ENCODE data around the gene PRSS1.
"Not testable (repeated sequence)": the region's sequence is repeated elsewhere in the genome, so short reads cannot be mapped to it uniquely, and the experiment has no call there.

PRSS1 gene

DNA sequence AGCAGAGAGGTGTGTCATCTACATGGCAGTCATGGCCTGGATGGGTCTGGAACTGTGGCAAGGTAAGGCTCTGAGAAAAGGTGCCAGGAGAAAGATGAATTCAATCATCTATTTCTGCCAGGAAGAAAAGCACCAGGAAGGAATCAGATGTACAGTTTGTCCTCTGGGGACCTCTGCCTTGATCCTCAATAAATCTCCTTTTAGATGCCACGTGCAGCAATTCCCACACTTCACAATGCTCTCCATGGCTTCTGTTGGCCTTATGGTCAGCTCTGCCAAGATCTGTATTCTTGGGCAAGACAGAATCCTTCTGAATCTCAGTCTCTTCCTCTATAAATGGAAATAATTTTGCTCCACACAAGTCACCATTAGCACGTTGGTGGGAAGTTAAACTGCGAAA lies 19.6 kb downstream of the PRSS1 start:
- not testable (repeated sequence) for H3K4me1 ChIP-seq (ENCODE audit: control insufficient read depth, insufficient read depth, low read depth, low read length); DNase-seq; H3K9ac ChIP-seq (ENCODE audit: low read length); H3K14ac ChIP-seq (ENCODE audit: low read length in 2 of 2); H3K4me3 ChIP-seq (ENCODE audit: insufficient read depth in 1 of 2, low read depth in 1 of 2, low read length in 2 of 2); H2AK5ac ChIP-seq (ENCODE audit: low read length, severe bottlenecking); H3K27ac ChIP-seq (ENCODE audit: low read length, poor library complexity, severe bottlenecking); H2AFZ ChIP-seq (ENCODE audit: low read depth, low read length); H3K36me3 ChIP-seq (ENCODE audit: control insufficient read depth in 1 of 2, insufficient read depth in 2 of 2, low read depth in 1 of 2, low read length in 2 of 2); H3K23ac ChIP-seq (ENCODE audit: low read length in 2 of 2); H2BK120ac ChIP-seq (ENCODE audit: low read depth, low read length); H2BK5ac ChIP-seq (ENCODE audit: low read depth, low read length, poor library complexity, severe bottlenecking); H3K9me3 ChIP-seq (ENCODE audit: control insufficient read depth, low read length); H3K18ac ChIP-seq (ENCODE audit: low read depth in 1 of 2, low read length in 2 of 2); H3K4ac ChIP-seq (ENCODE audit: low read depth in 1 of 2, low read length in 2 of 2); H2BK12ac ChIP-seq (ENCODE audit: low read length in 2 of 2); H3K4me2 ChIP-seq (ENCODE audit: low read length, poor library complexity, severe bottlenecking); H3K79me1 ChIP-seq (replicated peaks; ENCODE audit: low read length, poor library complexity, severe bottlenecking); H4K91ac ChIP-seq (ENCODE audit: low read length); H4K8ac ChIP-seq (ENCODE audit: low read length); H2BK15ac ChIP-seq (ENCODE audit: low read depth, poor library complexity, severe bottlenecking)
- peaks cover 18 to 51% of the 10 kb centered on the region in 2 experiments for H3K27me3 ChIP-seq (ENCODE audit: control insufficient read depth in 1 of 2, insufficient read depth in 1 of 2, low read length in 2 of 2)
- 72% methylated on average over 3 of the region's 3 CpGs for WGBS

DNA sequence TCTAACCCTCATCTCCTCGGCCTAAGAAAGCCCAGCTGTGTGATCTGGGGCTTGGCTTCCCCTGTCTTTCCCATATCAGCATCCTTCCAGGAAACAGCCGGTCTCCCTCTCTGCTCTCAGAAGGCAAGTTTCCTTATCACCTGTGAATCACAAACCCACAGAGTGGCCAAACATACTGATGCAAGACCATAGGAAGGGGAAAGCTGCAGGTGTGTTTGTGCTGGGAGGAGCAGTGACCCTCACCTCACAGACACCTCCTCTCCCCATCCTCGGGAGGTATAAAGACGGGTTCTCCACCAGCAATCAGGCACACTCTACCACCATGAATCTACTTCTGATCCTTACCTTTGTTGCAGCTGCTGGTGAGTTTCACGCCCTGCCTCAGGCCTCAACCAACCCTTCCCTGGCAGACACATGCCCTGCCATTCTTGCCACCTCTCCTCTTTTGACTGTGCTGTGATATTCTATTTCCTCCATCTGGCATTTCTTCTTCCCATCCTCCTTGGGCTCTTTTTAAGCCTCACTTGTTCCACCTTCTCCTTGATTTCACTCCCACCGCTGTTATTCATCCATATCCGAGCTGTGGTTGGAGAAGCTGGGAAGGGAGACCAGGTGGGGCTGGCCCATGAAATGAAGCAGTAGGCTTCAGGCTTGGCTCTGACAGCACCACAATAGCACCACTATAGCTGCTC lies 21.5 kb downstream of the PRSS1 start, which contains the start of gene PRSS2:
TSS of gene PRSS2 (plus strand) at position 310 of the 692 bp plus-strand sequence. CDS start at position 323, 13 bp downstream.
- DNase-seq, result no peak
- Histone ChIP-seq H3K4me3 (ENCODE audit: insufficient read depth in 1 of 2, low read depth in 1 of 2, low read length in 2 of 2) (no peak within 1 kb of the TSS), H2BK15ac (ENCODE audit: low read depth, poor library complexity, severe bottlenecking) (no peak within 1 kb of the TSS), H3K9ac (ENCODE audit: low read length) (no peak within 1 kb of the TSS), H3K79me1 (replicated peaks; ENCODE audit: low read length, poor library complexity, severe bottlenecking) (no peaks in the 10 kb centered on the region), H2AK5ac (ENCODE audit: low read length, severe bottlenecking) (no peak within 1 kb of the TSS), H3K4me1 (ENCODE audit: control insufficient read depth, insufficient read depth, low read depth, low read length) (no peaks in the 10 kb centered on the region), H3K4ac (ENCODE audit: low read depth in 1 of 2, low read length in 2 of 2) (no peak within 1 kb of the TSS), H2BK5ac (ENCODE audit: low read depth, low read length, poor library complexity, severe bottlenecking) (no peak within 1 kb of the TSS), H3K36me3 (ENCODE audit: control insufficient read depth in 1 of 2, insufficient read depth in 2 of 2, low read depth in 1 of 2, low read length in 2 of 2) (no peaks in the 10 kb centered on the region), H3K4me2 (ENCODE audit: low read length, poor library complexity, severe bottlenecking) (no peak within 1 kb of the TSS), H2BK120ac (ENCODE audit: low read depth, low read length) (no peak within 1 kb of the TSS), H2BK12ac (ENCODE audit: low read length in 2 of 2) (no peak within 1 kb of the TSS), H4K91ac (ENCODE audit: low read length) (no peak within 1 kb of the TSS), H3K18ac (ENCODE audit: low read depth in 1 of 2, low read length in 2 of 2) (no peak within 1 kb of the TSS), H3K9me3 (ENCODE audit: control insufficient read depth, low read length) (no peaks in the 10 kb centered on the region), H3K27ac (ENCODE audit: low read length, poor library complexity, severe bottlenecking) (no peak within 1 kb of the TSS), H2AFZ (ENCODE audit: low read depth, low read length) (no peak within 1 kb of the TSS), H4K8ac (ENCODE audit: low read length) (no peak within 1 kb of the TSS), H3K14ac (ENCODE audit: low read length in 2 of 2) (peak within 1 kb of the TSS in 1 of 2 experiments; percentile 36), H3K23ac (ENCODE audit: low read length in 2 of 2) (no peak within 1 kb of the TSS), H3K27me3 (ENCODE audit: control insufficient read depth in 1 of 2, insufficient read depth in 1 of 2, low read length in 2 of 2) (peaks cover 21 to 55% of the 10 kb centered on the region in 2 experiments)
- WGBS, result 58% methylated on average over 7 of the region's 7 CpGs

DNA sequence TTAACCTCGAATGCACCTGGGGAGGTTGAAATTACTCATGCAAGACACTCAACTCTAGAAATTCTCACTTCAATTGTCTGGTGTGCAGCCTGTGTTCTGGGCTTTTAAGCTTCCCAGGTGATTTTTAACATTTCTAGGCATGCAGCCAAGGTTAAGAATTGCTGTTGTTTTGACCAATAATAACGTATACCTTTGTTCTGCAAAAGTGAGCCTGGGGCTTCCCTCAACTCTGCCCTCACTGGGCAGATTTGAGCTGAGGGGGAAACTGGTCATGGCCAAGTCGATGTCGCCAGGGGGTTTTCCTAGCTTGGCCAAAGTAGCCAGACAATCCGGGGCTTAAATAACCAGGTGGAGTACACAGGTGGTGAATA lies 22.1 kb downstream of the PRSS1 start:
- DNase-seq, result no peak
- Histone ChIP-seq H3K9me3 (ENCODE audit: control insufficient read depth, low read length) (no peaks in the 10 kb centered on the region), H4K91ac (ENCODE audit: low read length) (no peak overlapping the region), H3K23ac (ENCODE audit: low read length in 2 of 2) (no peak overlapping the region), H4K8ac (ENCODE audit: low read length) (no peak overlapping the region), H3K79me1 (replicated peaks; ENCODE audit: low read length, poor library complexity, severe bottlenecking) (no peaks in the 10 kb centered on the region), H2AFZ (ENCODE audit: low read depth, low read length) (no peak overlapping the region), H2BK5ac (ENCODE audit: low read depth, low read length, poor library complexity, severe bottlenecking) (no peak overlapping the region), H3K4me1 (ENCODE audit: control insufficient read depth, insufficient read depth, low read depth, low read length) (no peaks in the 10 kb centered on the region), H3K14ac (ENCODE audit: low read length in 2 of 2) (no peak overlapping the region), H2BK12ac (ENCODE audit: low read length in 2 of 2) (no peak overlapping the region), H3K4ac (ENCODE audit: low read depth in 1 of 2, low read length in 2 of 2) (no peak overlapping the region), H3K4me2 (ENCODE audit: low read length, poor library complexity, severe bottlenecking) (no peak overlapping the region), H3K18ac (ENCODE audit: low read depth in 1 of 2, low read length in 2 of 2) (no peak overlapping the region), H3K4me3 (ENCODE audit: insufficient read depth in 1 of 2, low read depth in 1 of 2, low read length in 2 of 2) (no peak overlapping the region), H3K27me3 (ENCODE audit: control insufficient read depth in 1 of 2, insufficient read depth in 1 of 2, low read length in 2 of 2) (peaks cover 21 to 55% of the 10 kb centered on the region in 2 experiments), H2BK120ac (ENCODE audit: low read depth, low read length) (no peak overlapping the region), H3K9ac (ENCODE audit: low read length) (no peak overlapping the region), H2BK15ac (ENCODE audit: low read depth, poor library complexity, severe bottlenecking) (no peak overlapping the region), H3K27ac (ENCODE audit: low read length, poor library complexity, severe bottlenecking) (no peak overlapping the region), H3K36me3 (ENCODE audit: control insufficient read depth in 1 of 2, insufficient read depth in 2 of 2, low read depth in 1 of 2, low read length in 2 of 2) (no peaks in the 10 kb centered on the region), H2AK5ac (ENCODE audit: low read length, severe bottlenecking) (no peak overlapping the region)
- 77% methylated on average over 5 of the region's 5 CpGs for WGBS

DNA sequence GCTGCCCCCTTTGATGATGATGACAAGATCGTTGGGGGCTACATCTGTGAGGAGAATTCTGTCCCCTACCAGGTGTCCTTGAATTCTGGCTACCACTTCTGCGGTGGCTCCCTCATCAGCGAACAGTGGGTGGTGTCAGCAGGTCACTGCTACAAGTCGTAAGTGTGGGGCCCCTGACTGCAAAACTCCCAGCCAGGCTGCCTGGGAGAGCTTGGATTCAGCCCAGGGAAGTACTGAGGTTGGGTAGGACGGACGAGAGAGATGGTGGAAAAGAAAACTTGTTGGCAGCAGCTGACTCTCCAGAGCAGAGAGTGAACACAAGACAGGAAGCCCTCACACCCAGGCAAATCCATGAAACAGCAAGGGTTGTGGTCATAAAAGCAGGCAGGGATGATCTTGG lies 22.8 kb downstream of the PRSS1 start:
- H4K91ac ChIP-seq (ENCODE audit: low read length), result no peak overlapping the region
- H3K4me1 ChIP-seq (ENCODE audit: control insufficient read depth, insufficient read depth, low read depth, low read length), result peaks cover 2% of the 10 kb centered on the region
- no peak overlapping the region for H3K18ac ChIP-seq (ENCODE audit: low read depth in 1 of 2, low read length in 2 of 2)
- no peak overlapping the region for H2BK15ac ChIP-seq (ENCODE audit: low read depth, poor library complexity, severe bottlenecking)
- no peaks in the 10 kb centered on the region for H3K9me3 ChIP-seq (ENCODE audit: control insufficient read depth, low read length)
- H4K8ac ChIP-seq (ENCODE audit: low read length), result no peak overlapping the region
- H3K9ac ChIP-seq (ENCODE audit: low read length), result no peak overlapping the region
- H3K4me2 ChIP-seq (ENCODE audit: low read length, poor library complexity, severe bottlenecking), result no peak overlapping the region
- no peak overlapping the region for H2BK120ac ChIP-seq (ENCODE audit: low read depth, low read length)
- H3K23ac ChIP-seq (ENCODE audit: low read length in 2 of 2), result no peak overlapping the region
- WGBS, result 51% methylated on average over 6 of the region's 6 CpGs
- H2BK12ac ChIP-seq (ENCODE audit: low read length in 2 of 2), result no peak overlapping the region
- no peaks in the 10 kb centered on the region for H3K79me1 ChIP-seq (replicated peaks; ENCODE audit: low read length, poor library complexity, severe bottlenecking)
- H3K4me3 ChIP-seq (ENCODE audit: insufficient read depth in 1 of 2, low read depth in 1 of 2, low read length in 2 of 2), result no peak overlapping the region
- no peaks in the 10 kb centered on the region for H3K36me3 ChIP-seq (ENCODE audit: control insufficient read depth in 1 of 2, insufficient read depth in 2 of 2, low read depth in 1 of 2, low read length in 2 of 2)
- H3K14ac ChIP-seq (ENCODE audit: low read length in 2 of 2), result no peak overlapping the region
- no peak overlapping the region for H2AFZ ChIP-seq (ENCODE audit: low read depth, low read length)
- no peak for DNase-seq
- H3K27ac ChIP-seq (ENCODE audit: low read length, poor library complexity, severe bottlenecking), result no peak overlapping the region
- H2BK5ac ChIP-seq (ENCODE audit: low read depth, low read length, poor library complexity, severe bottlenecking), result no peak overlapping the region
- no peak overlapping the region for H2AK5ac ChIP-seq (ENCODE audit: low read length, severe bottlenecking)
- H3K4ac ChIP-seq (ENCODE audit: low read depth in 1 of 2, low read length in 2 of 2), result no peak overlapping the region
- H3K27me3 ChIP-seq (ENCODE audit: control insufficient read depth in 1 of 2, insufficient read depth in 1 of 2, low read length in 2 of 2), result peaks cover 21 to 52% of the 10 kb centered on the region in 2 experiments
